Keratinocyte (primary cell): ENCODE data around the gene CCT3.

Experiments used
- EZH2 ChIP-seq: IDR thresholded peaks from one replicate; pipeline ENCODE4 v1.6.1; 2012; ENCODE audit warnings: inconsistent platforms, mild to moderate bottlenecking, low read length, moderate library complexity
- TF ChIP-seq, protein P1 (sequence below), 3 experiments: IDR thresholded peaks in 1 of 3; conservative IDR thresholded peaks in 1 of 3; optimal IDR thresholded peaks in 1 of 3; 2 replicates in 2 of 3; 3 replicates in 1 of 3; pipeline versions ENCODE3 to v1.5.1; 2011; ENCODE audit warnings: low read length in 3 of 3, mild to moderate bottlenecking in 3 of 3, moderate library complexity in 2 of 3, control low read depth in 1 of 3, inconsistent platforms in 1 of 3; ENCODE audit not compliant: insufficient read depth in 2 of 3; ENCODE audit errors: extremely low read depth in 1 of 3

DNA sequence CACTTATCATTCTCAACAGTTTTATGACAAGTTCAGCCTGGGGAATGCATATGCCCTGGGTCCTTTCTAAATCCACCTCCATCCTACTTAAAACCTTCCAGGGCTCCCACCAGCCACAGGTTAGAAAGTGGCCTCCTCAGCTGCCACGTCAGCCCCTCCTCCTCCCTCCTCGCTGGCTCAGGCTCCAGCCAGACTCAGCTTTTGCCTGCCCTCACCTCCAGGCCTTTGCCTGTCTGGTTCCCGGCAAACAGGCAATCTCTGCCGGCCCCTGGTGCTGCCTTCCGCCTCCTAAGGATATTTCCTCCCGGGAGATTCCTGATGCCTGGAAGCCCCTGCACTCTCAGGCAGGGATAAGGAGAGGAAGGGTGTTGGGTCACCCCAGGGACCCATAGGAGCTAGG lies 40.5 kb upstream of the CCT3 start:
- TF ChIP-seq, protein P1, sequence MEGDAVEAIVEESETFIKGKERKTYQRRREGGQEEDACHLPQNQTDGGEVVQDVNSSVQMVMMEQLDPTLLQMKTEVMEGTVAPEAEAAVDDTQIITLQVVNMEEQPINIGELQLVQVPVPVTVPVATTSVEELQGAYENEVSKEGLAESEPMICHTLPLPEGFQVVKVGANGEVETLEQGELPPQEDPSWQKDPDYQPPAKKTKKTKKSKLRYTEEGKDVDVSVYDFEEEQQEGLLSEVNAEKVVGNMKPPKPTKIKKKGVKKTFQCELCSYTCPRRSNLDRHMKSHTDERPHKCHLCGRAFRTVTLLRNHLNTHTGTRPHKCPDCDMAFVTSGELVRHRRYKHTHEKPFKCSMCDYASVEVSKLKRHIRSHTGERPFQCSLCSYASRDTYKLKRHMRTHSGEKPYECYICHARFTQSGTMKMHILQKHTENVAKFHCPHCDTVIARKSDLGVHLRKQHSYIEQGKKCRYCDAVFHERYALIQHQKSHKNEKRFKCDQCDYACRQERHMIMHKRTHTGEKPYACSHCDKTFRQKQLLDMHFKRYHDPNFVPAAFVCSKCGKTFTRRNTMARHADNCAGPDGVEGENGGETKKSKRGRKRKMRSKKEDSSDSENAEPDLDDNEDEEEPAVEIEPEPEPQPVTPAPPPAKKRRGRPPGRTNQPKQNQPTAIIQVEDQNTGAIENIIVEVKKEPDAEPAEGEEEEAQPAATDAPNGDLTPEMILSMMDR (optimal IDR thresholded peaks at IDR 0.05 in 1 of 3, IDR thresholded peaks at IDR 0.05 in 1 of 3, conservative IDR thresholded peaks at IDR 0.05 in 1 of 3; ENCODE audit: extremely low read depth in 1 of 3, insufficient read depth in 2 of 3, low read length in 3 of 3): no peak
- TF ChIP-seq EZH2: no peak
